HK-2 (cell line): ENCODE data around the gene MED13L.

Experiments
- DNase-seq: peaks from one replicate; pipeline ENCODE4 v3.0.0-alpha.2; 2018; ENCODE audit not compliant: unreplicated experiment

MED13L gene

DNA sequence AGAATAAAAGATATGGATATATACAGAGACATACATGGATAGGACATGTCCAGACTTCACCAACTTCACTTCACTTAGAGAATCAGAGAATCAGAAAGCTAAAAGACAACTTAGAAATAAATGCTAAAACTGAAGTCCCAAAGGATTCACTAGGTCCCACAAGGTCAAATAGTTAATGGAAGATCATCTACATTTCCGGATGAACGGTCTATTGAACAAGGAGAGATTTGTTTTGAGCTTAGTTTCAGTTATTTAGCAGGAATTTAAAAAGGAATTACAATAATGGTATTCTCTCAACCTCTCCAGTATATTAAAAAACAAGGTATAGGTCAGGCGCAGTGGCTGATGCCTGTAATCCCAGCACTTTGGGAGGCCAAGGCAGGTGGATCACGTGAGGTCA, 187.0 kb downstream of the MED13L start:
- no peak for DNase-seq

DNA sequence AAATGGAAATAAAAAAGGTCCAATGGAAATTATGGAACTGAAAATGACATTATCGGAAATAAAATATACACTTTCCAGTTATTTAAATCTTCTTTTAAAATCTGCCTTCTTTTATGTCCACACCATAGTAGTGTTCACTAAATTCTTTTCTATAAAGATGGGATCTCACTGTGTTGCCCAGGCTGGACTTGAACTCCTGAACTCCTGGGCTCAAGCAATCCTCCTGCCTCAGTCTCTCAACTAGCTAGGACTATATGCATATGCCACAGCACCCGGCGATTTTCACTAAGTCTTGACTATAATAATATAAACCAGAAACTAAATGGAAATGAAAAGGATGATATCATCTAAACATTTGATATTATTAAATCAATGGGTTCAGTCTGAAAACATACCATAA, 188.4 kb downstream of the MED13L start:
- DNase-seq: no peak

DNA sequence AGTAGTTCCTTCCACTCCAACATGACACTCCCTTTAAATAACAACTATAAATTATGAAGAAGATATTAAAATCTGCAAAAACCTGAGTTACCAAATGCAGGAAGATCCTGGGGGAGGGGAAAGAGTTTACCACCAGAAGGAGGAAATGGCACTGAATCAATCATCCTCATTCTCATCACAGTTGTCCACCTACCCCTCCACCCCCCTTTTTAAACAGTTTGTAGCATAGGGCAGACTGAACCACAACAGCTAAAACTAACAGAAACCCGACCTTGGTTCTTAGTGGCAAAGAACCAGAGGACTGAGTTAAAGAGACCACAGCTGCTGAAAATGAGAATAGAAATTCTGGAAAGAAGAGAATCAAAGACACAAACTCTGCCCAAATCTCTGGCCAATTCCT, 189.5 kb downstream of the MED13L start:
- DNase-seq: no peak

DNA sequence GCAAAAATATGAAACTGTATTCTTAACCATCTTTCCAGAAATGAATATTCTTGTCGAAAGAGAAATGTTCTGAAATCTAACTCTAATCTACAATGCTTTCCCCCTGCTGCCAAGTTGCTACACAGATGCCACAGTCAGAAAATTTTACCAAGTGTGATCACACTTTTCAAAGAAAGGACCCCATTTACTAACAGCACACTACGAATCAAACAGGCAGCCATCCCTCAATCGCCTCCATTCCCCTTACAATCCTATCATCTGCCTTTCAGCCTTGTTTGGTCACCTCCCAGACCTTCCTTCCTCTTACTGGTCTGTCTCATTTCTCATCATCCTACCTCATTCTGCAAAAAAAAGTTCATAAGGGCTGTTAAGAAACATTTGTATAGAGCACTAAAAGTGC, 190.1 kb downstream of the MED13L start:
- DNase-seq: no peak

DNA sequence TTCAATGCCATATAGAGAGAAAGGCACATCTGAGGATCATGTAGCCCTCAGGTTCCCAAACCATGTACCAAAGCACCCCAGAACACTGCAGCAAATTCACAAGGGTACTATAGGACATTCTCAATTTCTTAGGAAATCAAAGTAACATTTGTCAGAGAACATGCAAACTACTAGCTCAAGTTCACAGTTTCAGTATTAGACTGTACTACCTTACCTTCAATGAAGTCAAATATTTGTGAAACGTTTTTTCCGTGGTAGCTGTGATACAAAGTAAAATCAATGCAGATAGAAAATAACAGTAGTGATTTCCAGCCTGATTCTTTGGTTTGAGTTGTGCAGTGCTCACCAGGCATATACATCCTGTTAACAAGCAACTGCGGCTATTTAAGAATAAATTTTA, 197.1 kb downstream of the MED13L start:
- no peak for DNase-seq

DNA sequence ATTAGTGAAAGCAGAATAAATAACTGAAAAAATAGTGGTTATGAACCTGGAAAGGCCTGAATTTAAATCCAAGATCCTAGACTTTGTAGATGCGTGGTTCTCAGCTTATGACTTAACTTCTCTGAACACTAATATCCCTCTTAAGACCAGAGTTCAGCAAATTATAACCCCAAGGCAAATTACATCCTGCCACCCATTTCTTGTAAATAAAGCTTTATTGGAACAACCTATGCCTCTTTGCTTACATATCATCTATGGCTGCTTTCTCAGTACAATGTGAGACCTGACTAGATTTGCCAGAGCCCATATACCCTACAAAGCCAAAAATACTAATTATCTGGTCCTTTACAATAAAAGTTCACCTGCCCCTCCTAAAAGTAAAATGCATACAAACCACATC, 199.1 kb downstream of the MED13L start:
- no peak for DNase-seq

DNA sequence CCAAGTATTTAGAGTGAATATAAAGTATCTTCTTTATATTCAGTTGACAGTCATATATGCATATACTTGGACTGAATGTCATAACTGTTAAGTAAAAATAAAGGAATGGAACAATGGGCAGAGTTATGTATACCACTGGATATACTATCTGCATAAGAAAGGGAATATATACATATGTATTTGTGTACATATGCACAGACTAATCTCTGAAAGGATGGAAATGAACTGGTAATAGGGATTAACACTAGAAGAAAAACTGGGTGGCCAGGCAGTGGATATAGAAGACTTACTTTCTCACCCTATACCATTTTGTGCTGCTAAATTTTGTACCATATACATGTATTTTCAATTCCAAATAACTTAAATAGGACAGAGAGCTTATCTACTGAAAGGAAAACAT, 200.1 kb downstream of the MED13L start:
- DNase-seq: no peak

DNA sequence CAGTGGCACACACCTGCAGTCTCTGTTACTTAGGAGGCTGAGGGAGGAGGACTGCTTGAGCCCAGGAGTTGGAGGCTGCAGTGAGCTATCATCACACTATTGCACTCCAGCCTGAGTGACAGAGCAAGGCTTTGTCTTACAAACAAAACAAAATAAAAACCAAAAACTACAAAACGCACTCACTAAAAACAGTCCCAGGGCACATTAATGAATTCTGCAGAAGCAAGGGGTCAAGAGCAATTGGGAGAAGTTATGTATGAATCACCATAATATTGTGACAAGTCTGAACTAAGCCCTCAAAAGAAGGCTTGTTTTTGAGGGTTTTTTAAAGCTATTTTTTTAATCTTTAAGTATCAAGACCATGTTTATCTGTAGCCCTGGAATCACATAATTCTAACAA, 201.1 kb downstream of the MED13L start:
- DNase-seq: no peak

DNA sequence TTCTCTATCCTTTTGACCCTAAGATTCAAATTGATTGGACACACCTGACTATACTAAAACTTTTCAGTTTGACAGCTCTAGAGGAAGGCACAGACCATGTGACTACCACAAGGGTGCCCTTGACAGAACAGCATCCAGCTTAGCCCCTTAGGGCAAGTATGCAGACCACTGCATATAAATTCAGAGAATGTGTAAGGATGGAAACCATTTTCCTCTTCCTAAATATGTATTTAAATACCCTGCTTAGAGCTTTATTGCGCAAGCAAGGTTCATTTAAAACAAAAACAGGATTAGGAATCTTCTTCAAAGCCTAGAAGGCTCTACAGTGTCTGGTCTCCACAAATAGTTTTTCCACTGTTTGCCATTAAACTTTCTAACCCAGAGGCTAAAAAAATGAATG, 202.8 kb downstream of the MED13L start:
- DNase-seq: no peak

DNA sequence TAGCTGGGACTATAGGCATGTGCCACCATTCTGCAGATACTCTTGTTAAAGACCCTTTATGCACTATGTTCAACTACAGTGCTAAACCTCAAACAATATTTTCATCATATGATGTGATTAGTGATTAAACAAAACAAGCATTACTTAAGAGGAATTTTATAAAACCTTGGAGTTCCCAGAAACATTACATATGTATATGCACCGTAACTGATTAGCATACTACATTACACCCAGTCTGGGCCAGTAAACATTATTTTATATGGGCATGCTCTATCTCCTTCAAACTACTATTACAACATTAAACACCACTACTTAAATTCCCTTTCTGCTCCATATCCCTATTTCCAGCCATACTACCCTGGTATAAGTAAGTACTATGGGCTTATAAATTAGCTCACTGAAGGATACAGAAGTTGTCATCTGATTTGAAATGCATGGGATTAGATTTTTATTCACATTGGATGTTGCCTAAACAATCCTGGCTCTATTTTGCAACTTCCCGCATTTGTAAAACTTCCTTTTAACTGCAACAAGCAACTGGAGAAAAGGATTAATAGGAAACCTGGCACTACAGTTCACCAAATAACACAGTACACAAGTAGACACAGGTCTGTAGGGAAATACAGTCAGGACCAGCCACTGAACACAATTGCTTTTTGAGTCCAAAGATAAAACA, 205.8 kb downstream of the MED13L start:
- no peak for DNase-seq

DNA sequence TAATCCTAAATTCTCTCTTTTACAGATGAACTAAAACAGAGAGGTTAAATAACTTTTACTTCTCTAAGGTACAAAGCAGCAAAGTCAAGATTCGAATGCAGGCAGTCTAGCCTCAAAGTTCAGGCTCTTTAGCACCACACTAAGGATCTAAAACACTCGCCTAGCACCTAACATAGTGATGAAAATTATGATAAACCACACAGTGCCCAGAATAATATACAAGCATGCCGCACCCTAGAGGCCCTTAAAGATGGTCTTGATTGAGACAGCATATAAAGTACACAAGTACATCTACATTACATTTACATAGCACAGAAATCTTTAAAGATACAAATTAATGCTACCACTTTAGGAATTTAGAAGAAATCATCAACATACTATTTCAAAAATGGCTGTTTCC, 207.0 kb downstream of the MED13L start:
- DNase-seq: no peak

DNA sequence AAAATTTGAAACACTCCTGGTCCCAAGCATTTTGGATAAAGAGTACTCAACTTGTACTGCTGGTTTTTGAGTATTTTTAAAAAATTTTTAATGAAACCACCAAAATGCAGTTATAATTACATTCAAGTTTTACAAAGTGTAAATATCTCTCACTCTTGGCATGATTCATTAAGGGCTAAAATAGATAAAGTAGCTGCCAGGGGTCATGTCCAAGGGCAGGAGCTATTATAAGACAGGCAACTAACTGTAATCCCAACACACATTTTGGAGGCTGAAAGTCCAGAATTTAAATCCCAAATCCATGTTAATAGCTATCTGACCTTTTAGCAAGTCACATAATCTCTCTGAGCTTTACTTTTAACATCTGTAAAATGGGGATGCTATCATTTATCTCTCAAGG, 207.6 kb downstream of the MED13L start:
- DNase-seq: no peak

DNA sequence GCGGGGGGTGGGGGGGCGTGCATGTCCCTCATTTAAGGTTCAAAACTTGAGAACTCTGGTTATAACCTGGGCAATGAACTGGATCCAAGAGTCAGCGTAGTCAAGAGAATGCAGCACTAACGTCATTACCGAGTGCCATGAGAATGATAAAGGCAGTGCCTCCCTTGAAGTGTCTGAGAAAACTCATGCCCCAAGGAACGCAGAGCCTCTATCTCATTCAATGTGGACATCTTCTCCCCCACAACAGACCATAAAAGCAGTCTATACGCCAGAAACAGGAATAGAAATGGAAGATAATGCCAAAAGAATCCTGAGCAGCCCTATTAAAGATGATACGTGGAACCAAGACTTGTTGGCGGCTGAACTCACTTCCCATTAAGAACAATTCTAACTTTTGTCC, 208.6 kb downstream of the MED13L start:
- DNase-seq: no peak

DNA sequence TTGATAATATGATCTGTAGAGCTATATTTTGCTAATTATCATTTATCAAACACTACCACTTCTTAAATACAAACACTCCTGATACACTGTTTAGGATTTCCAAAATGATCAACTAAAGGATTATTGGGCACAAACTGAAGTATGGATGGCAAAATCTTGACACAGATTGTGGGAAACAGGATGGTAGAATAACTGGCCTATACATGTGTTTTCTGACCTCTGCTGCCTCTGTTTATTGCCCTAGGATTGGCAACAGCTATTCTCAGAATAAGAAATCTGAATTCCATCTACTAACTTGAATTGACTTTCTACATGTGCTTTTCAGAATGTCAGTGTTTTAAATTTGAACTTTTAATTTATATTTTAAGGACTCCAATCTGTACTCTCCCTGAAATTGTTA, 209.1 kb downstream of the MED13L start:
- no peak for DNase-seq

DNA sequence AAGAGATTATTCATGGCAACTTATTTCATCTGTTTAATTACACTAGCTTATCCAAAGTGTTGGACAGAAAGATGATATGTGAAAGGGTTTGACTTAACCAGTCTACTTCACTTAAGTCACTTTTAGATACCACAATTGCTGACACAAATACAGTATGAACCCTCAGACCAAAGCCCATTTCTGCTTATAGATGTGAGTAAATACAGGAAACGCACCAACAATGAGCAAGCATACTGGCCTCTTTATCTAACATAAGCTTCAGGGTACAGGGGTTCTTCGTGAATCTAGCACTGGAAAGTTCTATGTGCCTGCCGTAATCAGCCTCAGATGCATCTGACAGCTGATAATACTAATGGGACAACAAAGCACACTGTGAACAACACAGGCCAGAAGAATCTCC, 209.6 kb downstream of the MED13L start:
- no peak for DNase-seq

DNA sequence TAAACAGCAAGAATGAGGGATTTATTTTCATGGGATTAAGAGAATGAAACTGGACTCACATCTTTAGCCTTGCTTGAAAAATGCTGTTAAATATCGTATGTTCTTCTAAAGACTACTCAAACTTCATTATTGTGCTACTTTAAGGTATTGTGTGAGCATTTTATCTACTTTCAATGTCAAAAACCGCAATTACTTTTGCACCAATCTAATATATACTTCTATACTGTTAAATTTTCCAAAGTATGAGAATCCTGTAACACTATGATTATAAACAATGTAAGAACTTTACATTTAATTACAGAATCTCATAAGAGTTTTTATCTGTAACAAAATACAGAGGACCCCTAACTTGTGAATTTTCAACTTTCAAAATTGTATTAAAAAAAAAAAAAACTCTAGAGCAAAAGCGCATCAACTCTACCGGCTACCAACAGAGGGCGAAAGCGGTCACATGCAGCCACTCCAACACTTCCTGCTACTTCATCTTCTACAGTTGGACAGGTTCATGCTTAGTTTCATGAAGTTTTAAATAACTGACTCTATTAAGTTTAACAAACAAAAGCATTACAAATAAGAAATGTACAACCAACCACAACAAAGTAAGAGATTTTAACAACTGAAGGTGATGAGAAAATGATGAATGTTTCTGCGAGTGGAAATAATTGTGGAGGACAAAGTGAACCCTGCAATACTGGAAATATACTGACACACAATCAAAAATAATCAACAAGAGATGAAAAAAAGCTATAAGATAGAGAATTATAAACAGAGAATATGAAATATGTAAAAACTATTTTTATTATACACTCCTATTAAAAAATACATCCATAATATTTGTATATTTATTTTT, 210.9 kb downstream of the MED13L start:
- peak; percentile 37 for DNase-seq

DNA sequence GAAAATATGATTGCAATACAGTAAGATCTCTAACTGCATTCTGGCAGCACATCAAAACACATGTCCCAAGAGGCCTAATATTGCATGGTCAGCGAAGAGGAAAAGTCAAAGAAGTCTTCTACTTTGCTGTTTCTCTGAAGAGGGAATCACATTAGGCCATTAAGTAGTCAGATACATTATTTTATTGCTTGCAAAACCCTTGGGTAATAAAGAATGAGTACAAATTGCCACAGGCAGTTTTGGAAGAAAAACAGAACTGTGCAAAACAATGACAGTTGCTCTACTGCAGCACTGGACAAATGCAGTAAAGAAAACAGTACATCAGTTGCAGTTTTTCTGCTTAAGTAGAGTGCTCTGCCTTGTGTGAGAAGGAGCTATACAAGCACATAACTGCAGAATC, 211.9 kb downstream of the MED13L start:
- DNase-seq: no peak

DNA sequence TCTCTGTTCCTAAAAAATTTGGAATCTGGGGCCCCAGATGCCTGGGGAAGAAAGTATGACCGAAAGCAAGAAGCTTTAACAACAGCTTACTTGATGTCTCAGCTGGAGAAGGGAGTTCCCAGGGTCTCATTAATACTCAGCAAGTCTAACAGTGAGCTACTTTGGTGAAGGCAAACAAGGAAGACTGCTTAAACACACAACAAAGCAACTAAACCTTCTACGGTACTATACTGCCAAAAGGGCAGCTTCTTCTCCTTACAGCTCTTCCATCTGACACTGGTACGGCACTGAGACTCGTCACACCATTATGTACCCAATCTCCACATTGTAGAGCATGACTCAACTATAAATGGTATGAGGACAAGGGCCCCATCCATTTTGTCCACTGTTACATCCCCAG, 213.0 kb downstream of the MED13L start:
- no peak for DNase-seq

DNA sequence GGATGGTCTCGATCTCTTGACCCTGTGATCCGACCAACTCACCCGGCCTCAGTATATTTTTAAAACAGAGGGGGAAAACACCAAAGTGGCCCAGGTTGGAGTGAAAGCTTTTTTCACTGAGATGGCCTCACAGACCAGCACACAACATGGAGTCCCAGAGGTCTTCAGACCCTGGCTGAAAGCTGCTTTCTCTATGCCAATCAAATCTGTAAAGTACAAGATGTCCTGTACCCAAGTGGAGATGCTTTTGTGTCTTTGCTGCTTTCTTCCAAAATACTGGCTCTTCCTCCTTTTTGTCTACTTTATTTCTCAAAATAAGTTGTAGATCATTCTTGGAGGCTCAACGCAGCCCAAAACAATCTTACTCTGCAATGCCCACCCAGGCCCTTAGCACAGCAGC, 214.8 kb downstream of the MED13L start:
- DNase-seq: no peak

DNA sequence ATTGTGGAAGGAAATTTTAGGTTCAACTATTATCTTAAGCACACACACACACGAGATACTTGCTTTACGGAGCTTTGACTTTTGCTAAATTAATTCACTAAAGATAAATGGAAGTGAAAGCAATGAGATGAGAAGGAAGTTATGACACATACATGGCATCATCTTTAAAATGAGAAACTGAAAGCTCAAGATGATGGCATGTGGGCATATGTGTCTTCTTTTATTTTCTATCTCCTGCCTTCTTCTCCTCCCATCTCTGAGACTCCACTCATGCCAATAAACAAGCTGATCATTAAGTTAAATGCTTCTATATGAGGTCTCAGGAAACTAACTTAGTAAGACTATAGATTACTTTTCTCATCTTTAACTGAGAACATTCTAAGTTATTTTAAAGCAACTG, 216.7 kb downstream of the MED13L start:
- DNase-seq: no peak

DNA sequence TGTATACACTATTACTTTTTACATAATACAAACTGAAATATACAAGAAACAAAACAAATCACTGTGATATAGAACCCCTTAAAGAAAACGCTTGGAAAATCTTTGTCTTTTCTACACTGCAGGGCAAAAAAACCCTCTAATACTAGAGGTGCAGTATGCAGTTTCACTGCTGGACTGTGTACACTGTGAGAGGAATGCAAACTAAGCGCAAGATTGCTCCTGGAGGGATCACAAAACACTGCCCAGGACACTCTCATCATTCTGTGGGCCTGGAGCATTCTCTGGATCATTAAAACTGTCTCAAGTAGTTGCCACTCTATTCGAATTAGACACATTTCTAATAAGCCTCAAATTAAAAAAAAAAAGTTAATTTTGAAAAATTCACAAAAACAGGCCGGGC, 217.6 kb downstream of the MED13L start:
- DNase-seq: no peak

DNA sequence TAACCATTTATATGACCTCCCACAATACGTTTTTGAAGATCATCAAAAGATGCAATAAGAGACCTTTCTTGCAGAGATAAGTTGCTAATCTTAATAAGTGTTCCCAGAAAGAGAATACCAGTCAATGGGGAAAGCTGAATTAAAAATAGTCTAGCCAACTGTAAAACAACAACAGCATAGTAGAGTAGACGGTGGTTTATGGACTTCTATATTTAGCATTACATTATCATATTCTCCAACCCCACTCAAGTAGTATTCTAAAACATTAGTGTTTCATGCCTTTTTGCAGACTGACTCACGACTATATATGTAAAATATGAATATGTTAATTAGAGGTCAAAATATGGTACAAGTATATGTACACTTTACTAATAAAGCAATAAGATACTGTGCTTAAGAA, 218.9 kb downstream of the MED13L start:
- DNase-seq: no peak

DNA sequence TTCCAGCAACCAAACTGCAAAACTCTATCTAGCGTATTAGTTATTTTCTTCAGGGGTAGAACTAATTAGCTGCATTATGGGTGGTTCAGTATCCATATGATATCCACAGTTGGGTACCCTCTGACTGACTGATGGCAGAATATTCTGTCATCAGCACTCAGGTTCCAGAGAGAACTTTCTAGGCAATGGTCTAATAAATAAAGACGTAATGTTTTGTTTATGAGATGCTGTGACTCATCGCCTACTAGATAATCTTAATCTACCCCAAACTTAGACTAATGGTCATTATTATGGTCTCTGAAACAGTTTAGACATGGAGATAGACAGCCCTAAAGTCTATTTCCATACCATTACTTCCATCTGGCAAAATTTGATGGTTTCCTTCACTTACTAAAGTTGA, 220.1 kb downstream of the MED13L start:
- DNase-seq: no peak
